ENCODE results near the gene SAMD3.
"Not testable (repeated sequence)": the region's sequence is repeated elsewhere in the genome, so short reads cannot be mapped to it uniquely, and the experiment has no call there.

SAMD3 gene

GRCh38 chr6:130222775-130223174, at the start of gene SAMD3:
SAMD3 (minus strand) TSS chr6:130222951; CDS start chr6:130215273, 7,678 bp downstream.
- DNase-seq: no peak

- no peak for DNase-seq
Measured at GRCh38 chr6:130269969-130270635, 47.4 kb upstream of the SAMD3 start.

- DNase-seq: not testable (repeated sequence)
Measured at GRCh38 chr6:130265553-130265952, 42.8 kb upstream of the SAMD3 start.

- no peak for DNase-seq
Measured at GRCh38 chr6:130262008-130262407, 39.3 kb upstream of the SAMD3 start.

GRCh38 chr6:130261558-130261957, 38.8 kb upstream of the SAMD3 start:
- not testable (repeated sequence) for DNase-seq

- DNase-seq: not testable (repeated sequence)
Measured at GRCh38 chr6:130260614-130261241, 38.0 kb upstream of the SAMD3 start.

- not testable (repeated sequence) for DNase-seq
Measured at GRCh38 chr6:130260050-130260462, 37.3 kb upstream of the SAMD3 start.

GRCh38 chr6:130259557-130259956, 36.8 kb upstream of the SAMD3 start:
- DNase-seq: no peak

- DNase-seq: no peak
Measured at GRCh38 chr6:130259140-130259539, 36.4 kb upstream of the SAMD3 start.

GRCh38 chr6:130252527-130253237, 29.9 kb upstream of the SAMD3 start:
- DNase-seq: no peak

GRCh38 chr6:130245267-130245666, 22.5 kb upstream of the SAMD3 start:
- no peak for DNase-seq

- no peak for DNase-seq
Measured at GRCh38 chr6:130244728-130245127, 22.0 kb upstream of the SAMD3 start.

GRCh38 chr6:130240232-130240631, 17.5 kb upstream of the SAMD3 start:
- DNase-seq: no peak

- no peak for DNase-seq
Measured at GRCh38 chr6:130239755-130240154, 17.0 kb upstream of the SAMD3 start.

GRCh38 chr6:130233330-130233729, 10.6 kb upstream of the SAMD3 start:
- DNase-seq: no peak

- DNase-seq: not testable (repeated sequence)
Measured at GRCh38 chr6:130230531-130230930, 7.8 kb upstream of the SAMD3 start.

- no peak for DNase-seq
Measured at GRCh38 chr6:130229645-130230044, 6.9 kb upstream of the SAMD3 start.

GRCh38 chr6:130223508-130223907, 757 bp upstream of the SAMD3 start:
- DNase-seq: peak; percentile 37

GRCh38 chr6:130218134-130218533, 4.6 kb downstream of the SAMD3 start:
- DNase-seq: no peak

- no peak for DNase-seq
Measured at GRCh38 chr6:130216620-130217019, 6.1 kb downstream of the SAMD3 start.

GRCh38 chr6:130215526-130215925, 7.2 kb downstream of the SAMD3 start:
- no peak for DNase-seq

GRCh38 chr6:130212215-130212874, 10.4 kb downstream of the SAMD3 start:
- no peak for DNase-seq

- DNase-seq: no peak
Measured at GRCh38 chr6:130211691-130212090, 11.1 kb downstream of the SAMD3 start.
